ENCODE results near the gene RELT. TPM values are rescaled to one million over a fixed set of nuclear protein-coding genes. Genes with fewer than 3 reads are reported as not detected.

Gene RELT
- total and polyA plus RNA-seq, 10 donors: 13.5 to 79.8 (median 39.5) TPM

DNA sequence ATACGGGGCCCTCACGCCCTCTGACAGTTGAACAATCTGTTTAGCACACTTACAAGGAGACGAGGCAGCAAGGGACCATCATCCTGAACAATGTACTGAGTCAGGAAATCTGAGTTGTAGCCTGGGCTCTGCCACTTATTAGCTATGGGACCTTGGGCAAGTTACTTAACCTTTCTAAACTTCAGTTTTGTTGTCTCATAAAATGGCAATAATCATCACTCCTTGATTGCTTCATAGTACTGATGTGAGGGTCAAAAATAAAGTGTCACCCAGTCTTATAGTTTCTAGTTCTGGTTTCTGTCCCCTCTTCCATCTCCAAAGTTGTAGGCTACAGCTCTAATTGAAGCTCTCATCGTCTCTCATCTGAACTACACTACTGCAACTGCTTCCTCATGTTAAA, 46.7 kb downstream of the RELT start:
- DNase-seq: no peak
- Histone ChIP-seq H3K27ac (peak overlapping the region in 2 of 8 donors; percentile 24 to 32), H3K4me3 (no peak overlapping the region), H3K36me3 (peaks cover 0 to 39% (median 13%) of the 10 kb centered on the region in 6 donors), H3K9me3 (no peaks in the 10 kb centered on the region), H3K4me1 (peaks cover 0 to 29% (median 9%) of the 10 kb centered on the region in 6 donors), H3K27me3 (replicated peaks in 1 of 7) (no peaks in the 10 kb centered on the region)
- WGBS, 5 donors: 84 to 91% (median 90%) methylated on average over 4 of the region's 4 CpGs
- TF ChIP-seq POLR2AphosphoS5 (IDR thresholded peaks at IDR 0.05) (peak in 1 of 3 donors; percentile 5), POLR2A (IDR thresholded peaks at IDR 0.05) (no peak)
- TF ChIP-seq, protein P1, sequence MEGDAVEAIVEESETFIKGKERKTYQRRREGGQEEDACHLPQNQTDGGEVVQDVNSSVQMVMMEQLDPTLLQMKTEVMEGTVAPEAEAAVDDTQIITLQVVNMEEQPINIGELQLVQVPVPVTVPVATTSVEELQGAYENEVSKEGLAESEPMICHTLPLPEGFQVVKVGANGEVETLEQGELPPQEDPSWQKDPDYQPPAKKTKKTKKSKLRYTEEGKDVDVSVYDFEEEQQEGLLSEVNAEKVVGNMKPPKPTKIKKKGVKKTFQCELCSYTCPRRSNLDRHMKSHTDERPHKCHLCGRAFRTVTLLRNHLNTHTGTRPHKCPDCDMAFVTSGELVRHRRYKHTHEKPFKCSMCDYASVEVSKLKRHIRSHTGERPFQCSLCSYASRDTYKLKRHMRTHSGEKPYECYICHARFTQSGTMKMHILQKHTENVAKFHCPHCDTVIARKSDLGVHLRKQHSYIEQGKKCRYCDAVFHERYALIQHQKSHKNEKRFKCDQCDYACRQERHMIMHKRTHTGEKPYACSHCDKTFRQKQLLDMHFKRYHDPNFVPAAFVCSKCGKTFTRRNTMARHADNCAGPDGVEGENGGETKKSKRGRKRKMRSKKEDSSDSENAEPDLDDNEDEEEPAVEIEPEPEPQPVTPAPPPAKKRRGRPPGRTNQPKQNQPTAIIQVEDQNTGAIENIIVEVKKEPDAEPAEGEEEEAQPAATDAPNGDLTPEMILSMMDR (IDR thresholded peaks at IDR 0.05 in 8 of 11, conservative IDR thresholded peaks at IDR 0.05 in 3 of 11): no peak
- intact Hi-C loops (cut with DNase I; ENCODE audit: low total_unique reads): no loop called here

DNA sequence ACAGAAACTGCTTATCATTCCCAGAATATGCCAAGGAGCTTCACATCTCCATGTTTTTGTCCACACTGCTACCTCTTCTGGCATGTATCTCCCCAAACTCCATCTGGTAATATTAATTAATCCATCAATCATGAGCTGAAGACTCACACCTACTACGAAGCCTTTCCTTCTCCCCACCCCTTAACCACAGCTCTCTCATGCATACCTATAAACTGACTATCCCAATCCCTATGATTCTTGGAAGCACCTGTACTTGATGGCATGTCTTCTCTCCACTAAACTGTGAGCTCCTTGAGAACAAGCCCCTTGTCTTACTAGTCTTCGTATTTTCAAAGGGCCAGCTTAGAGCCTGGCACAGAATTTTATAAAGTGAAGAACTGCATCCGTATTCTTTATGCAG, 47.3 kb downstream of the RELT start:
- 93 to 96% (median 95%) methylated on average over 3 of the region's 3 CpGs for WGBS, 5 donors
- Histone ChIP-seq H3K4me1 (peaks cover 0 to 29% (median 9%) of the 10 kb centered on the region in 6 donors), H3K27me3 (replicated peaks in 1 of 7) (no peaks in the 10 kb centered on the region), H3K36me3 (peaks cover 0 to 33% (median 10%) of the 10 kb centered on the region in 6 donors), H3K4me3 (no peak overlapping the region), H3K27ac (peak overlapping the region in 1 of 8 donors; percentile 24), H3K9me3 (no peaks in the 10 kb centered on the region)
- no peak for DNase-seq
- TF ChIP-seq, protein P1 (IDR thresholded peaks at IDR 0.05 in 8 of 11, conservative IDR thresholded peaks at IDR 0.05 in 3 of 11): no peak
- TF ChIP-seq POLR2A (IDR thresholded peaks at IDR 0.05): no peak
- intact Hi-C loops (cut with DNase I; ENCODE audit: low total_unique reads): no loop called here

DNA sequence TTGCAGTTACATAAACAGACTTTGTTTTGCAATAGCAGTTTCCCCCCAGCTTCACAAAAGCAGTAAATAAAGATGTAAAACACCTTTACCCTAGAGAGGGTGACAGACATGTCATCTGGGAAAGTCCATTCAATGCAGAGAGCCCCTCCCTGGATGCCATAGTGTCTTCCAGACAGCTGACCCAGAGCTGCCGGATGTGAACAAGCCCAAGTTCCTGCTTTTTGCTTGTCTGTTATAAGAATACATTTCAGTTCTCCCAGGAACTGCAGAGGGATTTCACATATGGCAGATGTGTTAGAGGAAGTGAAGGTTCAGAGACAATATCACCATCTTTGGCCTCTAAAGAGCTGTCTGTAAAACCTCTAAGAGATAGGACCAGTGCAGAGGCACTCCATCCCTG, 48.9 kb downstream of the RELT start:
- WGBS, 5 donors: 39 to 77% (median 57%) methylated on average over 1 of the region's 1 CpG
- Histone ChIP-seq H3K4me1 (peaks cover 0 to 29% (median 9%) of the 10 kb centered on the region in 6 donors), H3K9me3 (no peaks in the 10 kb centered on the region), H3K36me3 (peaks cover 0 to 22% (median 0%) of the 10 kb centered on the region in 6 donors), H3K4me3 (no peak overlapping the region), H3K27ac (peak overlapping the region in 5 of 8 donors; percentile 3 to 59 (median 41)), H3K27me3 (replicated peaks in 1 of 7) (no peaks in the 10 kb centered on the region)
- intact Hi-C loops (cut with DNase I; ENCODE audit: low total_unique reads): no loop called here
- no peak for TF ChIP-seq POLR2AphosphoS5 (IDR thresholded peaks at IDR 0.05)
- no peak for TF ChIP-seq POLR2A (IDR thresholded peaks at IDR 0.05)
- TF ChIP-seq, protein P1 (IDR thresholded peaks at IDR 0.05 in 8 of 11, conservative IDR thresholded peaks at IDR 0.05 in 3 of 11): no peak
- DNase-seq: no peak

DNA sequence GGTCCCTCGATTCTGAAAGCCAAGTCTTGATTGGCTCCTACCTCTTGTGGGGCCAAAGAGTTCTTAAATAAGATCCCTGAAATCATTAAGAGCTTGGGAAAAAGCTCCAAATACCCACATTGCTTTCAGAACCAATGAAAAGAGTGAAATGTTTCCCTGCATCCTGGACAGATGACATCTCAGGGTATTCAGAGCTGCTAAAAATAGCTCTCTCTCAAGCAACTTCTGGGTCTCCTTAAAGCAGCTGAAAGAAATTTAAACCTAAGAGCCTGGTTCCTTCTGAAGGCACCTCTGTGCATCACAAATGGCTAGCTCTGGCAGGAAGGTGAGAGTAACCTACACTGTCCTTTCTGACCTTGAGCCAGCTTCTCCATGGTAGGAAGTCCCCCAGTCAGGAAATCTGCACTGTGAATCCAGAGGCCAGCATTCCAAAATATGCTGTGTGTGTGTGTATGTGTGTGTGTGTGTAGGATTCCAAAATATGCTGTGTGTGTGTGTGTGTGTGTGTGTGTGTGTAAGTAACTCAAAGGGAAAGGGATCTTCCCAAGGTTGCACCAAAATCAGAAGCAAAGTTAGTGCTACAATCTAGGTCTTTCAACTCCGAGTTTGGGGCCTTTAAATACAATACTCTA, 50.1 kb downstream of the RELT start:
- Histone ChIP-seq H3K4me3 (no peak overlapping the region), H3K4me1 (peaks cover 0 to 29% (median 9%) of the 10 kb centered on the region in 6 donors), H3K9me3 (no peaks in the 10 kb centered on the region), H3K27me3 (replicated peaks in 1 of 7) (no peaks in the 10 kb centered on the region), H3K36me3 (peaks cover 0 to 18% (median 0%) of the 10 kb centered on the region in 6 donors), H3K27ac (peak overlapping the region in 1 of 8 donors; percentile 59)
- no peak for DNase-seq
- TF ChIP-seq, protein P1 (IDR thresholded peaks at IDR 0.05 in 8 of 11, conservative IDR thresholded peaks at IDR 0.05 in 3 of 11): no peak
- TF ChIP-seq POLR2A (IDR thresholded peaks at IDR 0.05) (no peak), POLR2AphosphoS5 (IDR thresholded peaks at IDR 0.05) (no peak)
- 59 to 75% (median 67%) methylated on average over 2 of the region's 2 CpGs for WGBS, 5 donors
- intact Hi-C loops (cut with DNase I; ENCODE audit: low total_unique reads): no loop called here

All from spleen (tissue), 11 donors.